Occipital lobe (tissue), 2 donors: ENCODE measurements around the gene EOMES. TPM values are rescaled to one million over a fixed set of nuclear protein-coding genes. Genes with fewer than 3 reads are reported as not detected.
"Not testable (repeated sequence)": the region's sequence is repeated elsewhere in the genome, so short reads cannot be mapped to it uniquely, and the experiment has no call there.

ENCODE experiments used
- DNase-seq: peaks from one replicate; lab custom pipeline; 2025; lab: John Stamatoyannopoulos, UW
- total RNA-seq: library from RNA; depleted of rRNA; stranded (reverse); fragments of >200 nt; gene quantifications from one replicate; pipeline ENCODE4 v1.2.3, GENCODE V29; 2014

EOMES gene
- 14.5 TPM for total RNA-seq

- DNase-seq, result no peak
Measured at GRCh38 chr3:27721717-27722564, at the start of gene EOMES. Gene EOMES, minus strand, starts transcription at chr3:27722323. Its CDS starts 29 bp downstream, at chr3:27722294.

- not testable (repeated sequence) for DNase-seq
Measured at GRCh38 chr3:27770384-27770783, 48.3 kb upstream of the EOMES start.

- no peak for DNase-seq
Measured at GRCh38 chr3:27767000-27767399, 44.9 kb upstream of the EOMES start.

- no peak for DNase-seq
Measured at GRCh38 chr3:27758083-27758482, 36.0 kb upstream of the EOMES start.

GRCh38 chr3:27756877-27757276 lies 34.8 kb upstream of the EOMES start:
- DNase-seq, result no peak

- DNase-seq, result no peak
Measured at GRCh38 chr3:27752926-27753325, 30.8 kb upstream of the EOMES start.

- no peak for DNase-seq
Measured at GRCh38 chr3:27749643-27750042, 27.5 kb upstream of the EOMES start.

GRCh38 chr3:27746838-27747237 lies 24.7 kb upstream of the EOMES start:
- no peak for DNase-seq

- DNase-seq, result no peak
Measured at GRCh38 chr3:27740854-27741253, 18.7 kb upstream of the EOMES start.

- DNase-seq, result no peak
Measured at GRCh38 chr3:27737091-27737490, 15.0 kb upstream of the EOMES start.

- DNase-seq, result no peak
Measured at GRCh38 chr3:27730774-27731659, 8.9 kb upstream of the EOMES start.

- DNase-seq, result no peak
Measured at GRCh38 chr3:27729748-27730611, 7.9 kb upstream of the EOMES start.

- no peak for DNase-seq
Measured at GRCh38 chr3:27729325-27729724, 7.2 kb upstream of the EOMES start.

- no peak for DNase-seq
Measured at GRCh38 chr3:27728195-27729087, 6.3 kb upstream of the EOMES start.

- no peak for DNase-seq
Measured at GRCh38 chr3:27726240-27726639, 4.1 kb upstream of the EOMES start.

- DNase-seq, result no peak
Measured at GRCh38 chr3:27724459-27725197, 2.5 kb upstream of the EOMES start.

- DNase-seq, result no peak
Measured at GRCh38 chr3:27723815-27724458, 1.8 kb upstream of the EOMES start.

GRCh38 chr3:27723456-27723814 lies 1.3 kb upstream of the EOMES start:
- no peak for DNase-seq

GRCh38 chr3:27723001-27723445 lies 900 bp upstream of the EOMES start:
- DNase-seq, result no peak
